ENCODE data around the gene SPAG8.

Gene SPAG8

DNA sequence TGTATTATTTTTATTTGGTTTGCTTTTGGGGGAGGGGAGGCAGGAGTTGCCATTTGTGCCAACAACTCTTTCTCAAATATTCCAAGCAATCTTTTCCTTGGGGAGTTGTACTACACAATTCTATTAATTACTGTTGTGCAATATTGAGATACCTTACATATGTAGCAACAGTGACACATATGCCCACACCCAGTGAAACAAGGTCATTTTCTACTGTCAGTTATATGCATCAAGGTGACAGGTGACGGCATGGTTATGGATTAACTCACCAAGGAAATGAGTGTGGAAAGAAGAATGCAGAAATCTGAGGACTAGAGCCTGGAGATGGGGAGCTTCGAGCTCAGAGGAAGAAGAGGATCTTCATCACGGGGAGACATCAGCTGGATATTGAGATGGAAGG is 40.1 kb downstream of the SPAG8 start:
- no peak for DNase-seq (ENCODE audit: low read depth)

- no peak for DNase-seq (ENCODE audit: low read depth)
These were observed 40.5 kb downstream of the SPAG8 start for GRCh38 chr9:35771534-35771933.

DNA sequence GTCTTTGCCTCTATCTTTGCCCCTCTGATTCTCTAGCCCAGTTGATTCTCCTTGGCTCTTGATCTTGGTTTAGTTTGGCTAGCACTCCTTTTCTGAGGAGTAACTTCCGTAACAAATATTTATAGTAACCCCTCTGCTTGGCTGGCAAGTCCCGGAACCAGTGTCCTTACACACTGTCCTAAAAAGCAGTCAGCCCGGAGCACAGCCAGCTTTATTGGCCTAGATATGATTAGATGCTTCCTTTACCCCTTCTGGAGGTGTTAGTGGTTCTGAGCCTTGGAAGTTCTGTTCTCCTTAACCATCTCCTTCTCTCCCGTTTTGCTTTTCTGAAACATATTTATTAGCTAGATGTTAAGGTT is 41.0 kb downstream of the SPAG8 start:
- no peak for DNase-seq (ENCODE audit: low read depth)

- no peak for DNase-seq (ENCODE audit: low read depth)
These were observed 42.3 kb downstream of the SPAG8 start for GRCh38 chr9:35769763-35770162.

GRCh38 chr9:35767458-35767857 is 44.6 kb downstream of the SPAG8 start:
- DNase-seq (ENCODE audit: low read depth), result no peak

DNA sequence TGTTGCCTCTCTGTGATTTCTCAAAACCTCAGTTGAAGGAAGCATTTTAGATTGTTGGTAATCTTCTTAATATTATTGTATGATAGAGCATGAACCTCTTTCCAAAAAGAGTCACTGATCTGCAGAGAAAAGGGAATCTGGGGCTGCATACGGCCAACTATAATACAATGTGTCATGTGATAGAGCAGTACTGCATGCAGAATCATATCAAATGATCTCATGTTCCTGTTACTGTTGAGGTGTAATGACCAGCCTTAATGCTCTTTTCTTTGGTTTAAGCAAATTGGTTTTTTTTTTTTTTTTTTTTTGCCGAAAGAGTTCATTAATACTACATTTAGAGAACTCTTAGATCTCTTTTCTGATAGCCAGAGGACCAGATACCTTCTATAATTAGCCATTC is 45.1 kb downstream of the SPAG8 start:
- DNase-seq (ENCODE audit: low read depth), result no peak

GRCh38 chr9:35763803-35764202 is 48.3 kb downstream of the SPAG8 start:
- no peak for DNase-seq (ENCODE audit: low read depth)

GRCh38 chr9:35763181-35763580 is 48.9 kb downstream of the SPAG8 start:
- no peak for DNase-seq (ENCODE audit: low read depth)

DNA sequence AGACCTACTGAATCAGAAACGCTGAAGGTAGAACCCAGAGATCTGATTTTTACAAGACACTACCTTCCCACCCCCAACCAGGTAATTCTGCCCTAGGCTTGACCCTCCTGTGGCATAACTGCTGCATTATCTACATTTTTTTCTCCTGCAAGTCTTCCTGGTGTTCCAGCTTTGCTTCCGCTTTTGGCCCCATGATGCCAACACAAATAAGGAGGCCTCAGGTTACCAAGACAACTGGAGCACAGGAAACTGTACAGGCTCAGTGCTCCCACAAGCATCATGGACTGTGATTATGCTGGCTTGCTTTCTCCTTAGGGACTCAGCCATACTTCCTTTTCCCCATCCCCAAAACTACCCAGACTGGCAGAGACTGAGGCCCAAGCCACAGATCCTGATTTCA is 51.4 kb downstream of the SPAG8 start:
- DNase-seq (ENCODE audit: low read depth), result no peak

DNA sequence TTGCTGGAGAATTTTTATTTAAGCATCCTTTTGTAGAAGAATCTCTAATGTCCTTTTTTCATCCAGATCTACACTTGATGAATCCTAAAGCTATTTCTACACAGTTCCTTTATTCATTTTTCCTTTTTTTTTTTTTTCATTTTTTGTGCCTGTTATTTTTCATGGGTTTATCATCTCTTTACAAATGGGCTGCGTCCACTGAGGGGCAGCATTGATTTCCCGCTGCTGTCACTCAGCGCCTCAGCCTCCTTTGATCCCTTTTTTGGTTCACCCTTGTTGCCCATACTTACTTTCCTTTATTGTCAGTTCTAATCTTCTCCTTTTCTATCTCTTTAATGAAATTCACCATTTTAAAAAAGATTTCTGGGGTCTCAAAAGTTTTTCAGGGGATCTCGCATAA is 52.3 kb downstream of the SPAG8 start:
- DNase-seq (ENCODE audit: low read depth), result no peak
